SU-DHL-6 (cell line): ENCODE measurements around the gene OR52B2.

Experiments used
- CTCF ChIP-seq: fragments of 200-600 bp; sonication (generic); IDR thresholded peaks from one replicate; pipeline ENCODE4 v1.5.1; 2017; ENCODE audit warnings: antibody characterized with exemption, mild to moderate bottlenecking, low read length, moderate library complexity; ENCODE audit not compliant: insufficient read depth, poor library complexity, severe bottlenecking
- EZH2phosphoT487 ChIP-seq: fragments of 200-600 bp; sonication (generic), shearing (Covaris generic); conservative IDR thresholded peaks from 2 replicates; pipeline ENCODE4 v1.6.1; 2018; ENCODE audit warnings: mild to moderate bottlenecking, antibody characterized with exemption, low read length, moderate library complexity, mixed read lengths

GRCh38 chr11:6132431-6132830, 37.7 kb downstream of the OR52B2 start:
- TF ChIP-seq CTCF (no peak), EZH2phosphoT487 (no peak)
